ENCODE results near the gene HSFX1. TPM values are rescaled to one million over a fixed set of nuclear protein-coding genes. Genes with fewer than 3 reads are reported as not detected.

The HSFX1 gene, protein sequence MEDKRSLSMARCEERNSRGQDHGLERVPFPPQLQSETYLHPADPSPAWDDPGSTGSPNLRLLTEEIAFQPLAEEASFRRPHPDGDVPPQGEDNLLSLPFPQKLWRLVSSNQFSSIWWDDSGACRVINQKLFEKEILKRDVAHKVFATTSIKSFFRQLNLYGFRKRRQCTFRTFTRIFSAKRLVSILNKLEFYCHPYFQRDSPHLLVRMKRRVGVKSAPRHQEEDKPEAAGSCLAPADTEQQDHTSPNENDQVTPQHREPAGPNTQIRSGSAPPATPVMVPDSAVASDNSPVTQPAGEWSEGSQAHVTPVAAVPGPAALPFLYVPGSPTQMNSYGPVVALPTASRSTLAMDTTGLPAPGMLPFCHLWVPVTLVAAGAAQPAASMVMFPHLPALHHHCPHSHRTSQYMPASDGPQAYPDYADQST
- 0.13 to 0.44 TPM (median 0.43 TPM) in 5 replicates for total RNA-seq (2022; extraction: Qiagen RNA extraction; ENCODE audit: low read depth)

DNA sequence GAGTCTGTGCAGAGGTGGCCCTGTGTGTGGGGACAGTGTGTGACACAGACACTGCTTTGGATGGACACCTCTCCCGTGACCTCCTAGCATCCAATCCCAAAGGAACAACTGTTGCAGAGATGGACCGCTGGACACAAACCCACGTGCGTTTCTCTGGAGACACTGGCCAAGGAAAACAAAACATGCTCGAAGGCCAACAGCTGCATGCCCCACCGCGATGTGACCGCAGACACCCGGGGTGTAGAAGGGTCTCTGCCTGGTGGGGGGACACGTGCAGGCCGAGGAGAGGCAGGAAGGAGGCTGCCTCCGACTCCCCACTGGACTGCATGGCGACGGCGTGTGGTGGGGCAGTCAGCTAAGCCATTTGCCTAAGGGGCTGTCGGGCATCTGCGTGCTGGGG lies at the start of gene HSFX1:
HSFX1 (plus strand) TSS at position 301 of the 400 bp plus-strand sequence. CDS start 614 bp downstream, outside the sequence.

DNA sequence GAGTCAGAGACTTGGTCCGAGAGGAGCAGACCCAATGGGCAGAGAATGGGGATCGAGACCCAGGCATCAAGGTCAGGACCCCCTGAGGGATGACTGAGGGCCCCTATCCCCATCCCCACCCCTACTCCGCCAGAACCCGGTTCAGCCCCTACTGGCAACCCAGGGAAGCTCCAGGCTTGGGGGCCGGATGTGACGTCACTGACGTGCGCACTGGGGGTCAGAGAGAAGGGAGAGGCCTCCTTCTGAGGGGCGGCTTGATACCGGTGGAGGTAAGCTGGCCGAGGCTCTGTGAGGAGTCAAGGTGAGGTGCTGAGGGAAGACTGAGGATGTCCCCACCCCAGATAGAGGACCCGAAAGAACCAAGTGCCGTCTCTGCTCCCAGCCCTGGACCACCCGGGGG lies 7.9 kb downstream of the HSFX1 start, which contains the start of gene MAGEA9:
MAGEA9 (plus strand) TSS at position 204 of the 400 bp plus-strand sequence. CDS start 4,281 bp downstream, outside the sequence.

Other genes starting within 250 kb of the HSFX1 start
- 18.8 to 24.6 TPM (median 22.5 TPM) in 5 replicates for gene EOLA1, start 233.1 kb upstream of the HSFX1 start, total RNA-seq (2022; extraction: Qiagen RNA extraction; ENCODE audit: low read depth)
- not detected in 5 replicates for gene HSFX3, start 224.1 kb upstream of the HSFX1 start, total RNA-seq (2022; extraction: Qiagen RNA extraction; ENCODE audit: low read depth)
- not detected in 5 replicates for gene MAGEA9B, start 186.6 kb upstream of the HSFX1 start, total RNA-seq (2022; extraction: Qiagen RNA extraction; ENCODE audit: low read depth)
- 0.20 to 0.30 TPM in 2 of 5 replicates, not detected in the others for gene HSFX2, start 178.8 kb upstream of the HSFX1 start, total RNA-seq (2022; extraction: Qiagen RNA extraction; ENCODE audit: low read depth)
- 25.0 to 29.4 TPM (median 26.9 TPM) in 5 replicates for gene TMEM185A, start 142.3 kb upstream of the HSFX1 start, total RNA-seq (2022; extraction: Qiagen RNA extraction; ENCODE audit: low read depth)
- gene MAGEA11, start 62.0 kb upstream of the HSFX1 start, total RNA-seq (2022; extraction: Qiagen RNA extraction; ENCODE audit: low read depth), result not detected in 5 replicates
- gene MAGEA9, start 7.9 kb downstream of the HSFX1 start, total RNA-seq (2022; extraction: Qiagen RNA extraction; ENCODE audit: low read depth), result not detected in 5 replicates
- not detected in 5 replicates for gene MAGEA8, start 107.1 kb downstream of the HSFX1 start, total RNA-seq (2022; extraction: Qiagen RNA extraction; ENCODE audit: low read depth)
- gene HSFX4, start 155.5 kb downstream of the HSFX1 start, total RNA-seq (2022; extraction: Qiagen RNA extraction; ENCODE audit: low read depth), result not detected in 5 replicates
- 49.7 to 59.8 TPM (median 54.2 TPM) in 5 replicates for gene EOLA2, start 164.4 kb downstream of the HSFX1 start, total RNA-seq (2022; extraction: Qiagen RNA extraction; ENCODE audit: low read depth)

Data from A549 treated with ZK216348 at 1 μM for 4 hours (cell line).